B cell (primary cell): ENCODE measurements around the gene PXMP4. TPM values are rescaled to one million over a fixed set of nuclear protein-coding genes. Genes with fewer than 3 reads are reported as not detected.

ENCODE experiments used
- ATAC-seq: fragments of 200-7000 bp; cut with Tn5 transposase; one replicate; pipeline ENCODE4 v1.10.0; 2021; ENCODE audit warnings: low read depth, mild to moderate bottlenecking, moderate number of reproducible peaks, moderate library complexity
- CTCF ChIA-PET: fragments of 350-600 bp; sonication (Branson Sonifier 250); formaldehyde crosslinking; loops from one replicate; lab custom pipeline; 2021; ENCODE audit warnings: antibody characterized with exemption, inconsistent platforms; lab: Charles Lee
- POLR2A ChIA-PET: fragments of 350-600 bp; sonication (Branson Sonifier 250); formaldehyde crosslinking; loops from one replicate; lab custom pipeline; 2021; ENCODE audit warnings: antibody characterized with exemption; lab: Charles Lee
- DNase-seq: peaks from one replicate; pipeline ENCODE4 v3.0.0; 2013
- H2AFZ ChIP-seq: 2 replicates; pipeline ENCODE4 v1.6.1; 2012; ENCODE audit warnings: mild to moderate bottlenecking, low read depth, low read length; ENCODE audit not compliant: insufficient read depth, poor library complexity, severe bottlenecking
- H3K27ac ChIP-seq, 2 donors: 1 replicate in 1 of 2; 2 replicates in 1 of 2; pipeline ENCODE4 v1.5.1; 2012 to 2013; ENCODE audit warnings: low read length in 2 of 2, mild to moderate bottlenecking in 2 of 2, moderate library complexity in 1 of 2
- H3K27me3 ChIP-seq, 4 experiments: fragments of 200-600 bp in 1 of 4; sonication (generic) in 1 of 4; replicated peaks in 1 of 4; 1 replicate in 2 of 4; 2 replicates in 2 of 4; pipeline versions ENCODE4 v1.6.1 to v1.7.0; 2013 to 2016; ENCODE audit warnings: low read length in 3 of 4, mild to moderate bottlenecking in 2 of 4, mixed read lengths in 1 of 4, moderate library complexity in 1 of 4; ENCODE audit not compliant: insufficient read depth in 4 of 4, control insufficient read depth in 3 of 4; ENCODE audit errors: control extremely low read depth in 1 of 4
- H3K36me3 ChIP-seq, 2 experiments: replicated peaks in 1 of 2; 1 replicate in 1 of 2; 2 replicates in 1 of 2; pipeline versions ENCODE4 v1.6.1 to v1.7.1; 2013; ENCODE audit warnings: low read length in 1 of 2; ENCODE audit not compliant: insufficient read depth in 2 of 2, control insufficient read depth in 1 of 2; ENCODE audit errors: control extremely low read depth in 1 of 2, extremely low read depth in 1 of 2
- H3K4me1 ChIP-seq, 2 donors: fragments of 200-600 bp in 1 of 2; sonication (generic) in 1 of 2; 1 replicate in 1 of 2; 2 replicates in 1 of 2; pipeline versions ENCODE4 v1.5.1 to v1.6.1; 2013 to 2017; ENCODE audit warnings: low read length in 2 of 2; ENCODE audit not compliant: control insufficient read depth in 2 of 2, insufficient read depth in 2 of 2
- H3K4me2 ChIP-seq: replicated peaks from 2 replicates; pipeline ENCODE3; 2012; ENCODE audit warnings: mild to moderate bottlenecking, low read depth, low read length; ENCODE audit not compliant: poor library complexity, severe bottlenecking
- H3K4me3 ChIP-seq, 5 experiments: fragments of 200-600 bp in 1 of 5; sonication (generic) in 1 of 5; 1 replicate in 3 of 5; 2 replicates in 2 of 5; pipeline versions ENCODE4 v1.5.1 to v1.7.0; 2011 to 2016; ENCODE audit warnings: low read length in 4 of 5, mild to moderate bottlenecking in 4 of 5, low read depth in 2 of 5, control low read depth in 1 of 5, moderate library complexity in 1 of 5; ENCODE audit not compliant: insufficient read depth in 1 of 5; ENCODE audit errors: control extremely low read depth in 1 of 5, extremely low read depth in 1 of 5
- H3K79me2 ChIP-seq: fragments of 200-600 bp; sonication (generic); one replicate; pipeline ENCODE4 v1.6.0; 2016; ENCODE audit warnings: low read length; ENCODE audit not compliant: control insufficient read depth, insufficient read depth
- H3K9ac ChIP-seq: fragments of 200-600 bp; sonication (generic); 2 replicates; pipeline ENCODE4 v1.6.1; 2017; ENCODE audit warnings: mild to moderate bottlenecking, low read length, moderate library complexity
- H3K9me3 ChIP-seq, 3 donors: one replicate each; pipeline versions ENCODE4 v1.6.1 to v1.7.1; 2013; ENCODE audit warnings: low read length in 2 of 3; ENCODE audit not compliant: control insufficient read depth in 2 of 3, insufficient read depth in 1 of 3; ENCODE audit errors: control extremely low read depth in 1 of 3
- H4K20me1 ChIP-seq: 2 replicates; pipeline ENCODE4 v1.6.0; 2012; ENCODE audit warnings: mild to moderate bottlenecking, low read length; ENCODE audit not compliant: insufficient read depth, control insufficient read depth, poor library complexity, severe bottlenecking
- H3K27ac Mint-ChIP-seq: one replicate; pipeline ENCODE4 v1.8.0; 2021; ENCODE audit warnings: mixed read lengths
- H3K27me3 Mint-ChIP-seq: one replicate; pipeline ENCODE4 v1.8.0; 2021; ENCODE audit warnings: mixed read lengths
- H3K4me1 Mint-ChIP-seq: one replicate; pipeline ENCODE4 v1.8.0; 2021; ENCODE audit warnings: mixed read lengths
- H3K4me3 Mint-ChIP-seq: one replicate; pipeline ENCODE4 v1.8.0; 2021; ENCODE audit warnings: mixed read lengths
- H3K9me3 Mint-ChIP-seq: one replicate; pipeline ENCODE4 v1.8.0; 2022; ENCODE audit warnings: mixed read lengths; ENCODE audit not compliant: insufficient read depth
- EZH2 ChIP-seq: IDR thresholded peaks from 2 replicates; pipeline ENCODE4 v1.6.1; 2012; ENCODE audit warnings: borderline replicate concordance, low read depth, mild to moderate bottlenecking, moderate library complexity, low read length; ENCODE audit not compliant: insufficient read depth, poor library complexity, severe bottlenecking
- WGBS: methylation state at CpG from one replicate; pipeline ENCODE4 v1.1.5; 2013; ENCODE audit warnings: missing lambda C conversion rate; ENCODE audit not compliant: insufficient coverage; 5-methylcytosine and 5-hydroxymethylcytosine counted together
- intact Hi-C: fragments of 100-400 bp; cut with micrococcal nuclease; formaldehyde crosslinking; loops from one replicate; pipeline ENCODE4 v1.10.0; 2022
- polyA plus RNA-seq: library from polyadenylated mRNA; depleted of rRNA; stranded (reverse); fragments of >200 nt; gene quantifications from 2 replicates; pipeline ENCODE4 v1.2.3, GENCODE V29; 2012
- total RNA-seq, 2 donors: library from RNA; stranded (reverse); fragments of 120-200 nt in 1 of 2; gene quantifications; 1 replicate in 1 of 2; 2 replicates in 1 of 2; pipeline versions ENCODE4 v1.2.3 to v1.2.4, GENCODE V29; 2013 to 2022
- TF ChIP-seq, protein P1 (sequence below): fragments of 200-600 bp; IDR thresholded peaks from one replicate; pipeline ENCODE4 v1.8.0; 2022; ENCODE audit warnings: antibody characterized with exemption, mild to moderate bottlenecking

The PXMP4 gene
- total and polyA plus RNA-seq, 2 donors (not counting 1 experiment from before 2014, with no cell fraction given), result 5.0 to 6.6 TPM

- Histone ChIP-seq H3K27ac (no peak overlapping the region), H2AFZ (no peak overlapping the region), H3K9ac (no peak overlapping the region), H4K20me1 (no peaks in the 10 kb centered on the region), H3K79me2 (no peaks in the 10 kb centered on the region), H3K36me3 (no peaks in the 10 kb centered on the region), H3K4me1 (peaks cover 3 to 10% of the 10 kb centered on the region in 2 donors), H3K4me2 (no peak overlapping the region), H3K9me3 (peaks cover 0 to 3% (median 0%) of the 10 kb centered on the region in 3 donors), H3K27me3 (no peaks in the 10 kb centered on the region), H3K4me3 (no peak overlapping the region)
- H3K4me3 Mint-ChIP-seq, result no peak overlapping the region
- CTCF ChIA-PET, result interaction anchor here (1.0 kb wide), 1 partner anchor 7 kb away, joined by 4 read pairs; the partner anchor contains the start of gene PXMP4
- no peak for DNase-seq
- H3K4me1 Mint-ChIP-seq, result peaks cover 7% of the 10 kb centered on the region
- intact Hi-C loops, result no loop called here
- POLR2A ChIA-PET, result interaction anchor here (0.5 to 1.0 kb wide), 2 partner anchors 47 to 57 kb away, joined by 6 to 9 read pairs; no protein-coding TSS in a partner anchor
- no peak for TF ChIP-seq EZH2
- TF ChIP-seq, protein P1, sequence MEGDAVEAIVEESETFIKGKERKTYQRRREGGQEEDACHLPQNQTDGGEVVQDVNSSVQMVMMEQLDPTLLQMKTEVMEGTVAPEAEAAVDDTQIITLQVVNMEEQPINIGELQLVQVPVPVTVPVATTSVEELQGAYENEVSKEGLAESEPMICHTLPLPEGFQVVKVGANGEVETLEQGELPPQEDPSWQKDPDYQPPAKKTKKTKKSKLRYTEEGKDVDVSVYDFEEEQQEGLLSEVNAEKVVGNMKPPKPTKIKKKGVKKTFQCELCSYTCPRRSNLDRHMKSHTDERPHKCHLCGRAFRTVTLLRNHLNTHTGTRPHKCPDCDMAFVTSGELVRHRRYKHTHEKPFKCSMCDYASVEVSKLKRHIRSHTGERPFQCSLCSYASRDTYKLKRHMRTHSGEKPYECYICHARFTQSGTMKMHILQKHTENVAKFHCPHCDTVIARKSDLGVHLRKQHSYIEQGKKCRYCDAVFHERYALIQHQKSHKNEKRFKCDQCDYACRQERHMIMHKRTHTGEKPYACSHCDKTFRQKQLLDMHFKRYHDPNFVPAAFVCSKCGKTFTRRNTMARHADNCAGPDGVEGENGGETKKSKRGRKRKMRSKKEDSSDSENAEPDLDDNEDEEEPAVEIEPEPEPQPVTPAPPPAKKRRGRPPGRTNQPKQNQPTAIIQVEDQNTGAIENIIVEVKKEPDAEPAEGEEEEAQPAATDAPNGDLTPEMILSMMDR, result no peak
- 100% methylated on average over 2 of the region's 3 CpGs for WGBS
- H3K27me3 Mint-ChIP-seq, result no peaks in the 10 kb centered on the region
- H3K27ac Mint-ChIP-seq, result peak overlapping the region; percentile 15
- no peak for ATAC-seq
- no peaks in the 10 kb centered on the region for H3K9me3 Mint-ChIP-seq
Observed at GRCh38 chr20:33727806-33728205, 7.7 kb upstream of the PXMP4 start.

DNA sequence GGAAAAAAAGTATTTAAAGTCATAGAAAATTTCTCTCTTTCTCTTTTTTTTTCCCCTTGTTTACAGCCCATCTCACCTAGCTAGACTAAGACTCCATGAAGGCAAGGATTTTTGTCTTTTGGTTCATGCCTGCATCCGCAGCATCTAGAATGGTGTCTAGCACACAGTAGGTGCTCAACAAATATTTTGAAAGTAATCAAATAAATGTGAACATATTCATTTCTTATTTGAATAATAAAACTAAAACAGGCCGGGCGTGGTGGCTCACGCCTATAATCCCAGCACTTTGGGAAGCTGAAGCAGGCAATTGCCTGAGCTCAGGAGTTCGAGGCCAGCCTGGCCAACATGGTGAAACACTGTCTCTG lies 7.0 kb upstream of the PXMP4 start:
- WGBS, result 97% methylated on average over 4 of the region's 5 CpGs
- H3K27ac Mint-ChIP-seq, result no peak overlapping the region
- no peaks in the 10 kb centered on the region for H3K27me3 Mint-ChIP-seq
- no peaks in the 10 kb centered on the region for H3K9me3 ChIP-seq
- H3K4me3 ChIP-seq, result no peak overlapping the region
- peaks cover 0 to 6% of the 10 kb centered on the region in 2 donors for H3K4me1 ChIP-seq
- no peak overlapping the region for H2AFZ ChIP-seq
- no peaks in the 10 kb centered on the region for H3K79me2 ChIP-seq
- H3K36me3 ChIP-seq, result no peaks in the 10 kb centered on the region
- H4K20me1 ChIP-seq, result no peaks in the 10 kb centered on the region
- H3K27ac ChIP-seq, result no peak overlapping the region
- no peak overlapping the region for H3K4me3 Mint-ChIP-seq
- CTCF ChIA-PET, result interaction anchor here (0.7 kb wide), 1 partner anchor 13 kb away, joined by 3 read pairs; no protein-coding TSS in a partner anchor
- H3K4me2 ChIP-seq, result no peak overlapping the region
- DNase-seq, result no peak
- peaks cover 3% of the 10 kb centered on the region for H3K4me1 Mint-ChIP-seq
- TF ChIP-seq, protein P1, result no peak
- no peak for TF ChIP-seq EZH2
- no peak for ATAC-seq
- H3K9ac ChIP-seq, result no peak overlapping the region
- H3K9me3 Mint-ChIP-seq, result no peaks in the 10 kb centered on the region
- H3K27me3 ChIP-seq, result no peaks in the 10 kb centered on the region
- POLR2A ChIA-PET, result interaction anchor here (0.6 kb wide), 1 partner anchor 71 kb away, joined by 3 read pairs; no protein-coding TSS in a partner anchor
- intact Hi-C loops, result no loop called here
